Endothelial cell of umbilical vein (primary cell): ENCODE measurements around the gene KAT2A. TPM values are rescaled to one million over a fixed set of nuclear protein-coding genes. Genes with fewer than 3 reads are reported as not detected.

Experiments used
- BruUV-seq: library from RNA; stranded (reverse); fragments of 400-500 nt; replicated peaks from 2 replicates; lab custom pipeline; 2021; lab: Mats Ljungman, UMichigan
- CTCF ChIA-PET: fragments of 300-600, 350-600 bp; sonication (Branson Sonifier 250); formaldehyde crosslinking; loops from one replicate; lab custom pipeline; 2021; ENCODE audit warnings: antibody characterized with exemption, inconsistent platforms; lab: Charles Lee
- POLR2A ChIA-PET: fragments of 300-600, 350-600 bp; sonication (Branson Sonifier 250); formaldehyde crosslinking; loops from one replicate; lab custom pipeline; 2021; ENCODE audit warnings: antibody characterized with exemption, inconsistent platforms; lab: Charles Lee
- DNase-seq: peaks from one replicate; pipeline ENCODE4 v3.0.0-alpha.2; 2011; ENCODE audit warnings: low read depth, low spot score
- FAIRE-seq: peaks from 2 replicates; lab custom pipeline; 2011; peaks lifted over from hg19 to GRCh38; lab: Jason Lieb, UNC
- H2AFZ ChIP-seq: 2 replicates; pipeline ENCODE4 v1.6.0; 2012; ENCODE audit warnings: low read depth, low read length, control low read depth, inconsistent platforms
- H3K27ac ChIP-seq: 2 replicates; pipeline ENCODE4 v1.5.1; 2011; ENCODE audit warnings: low read depth, mild to moderate bottlenecking, control low read depth, low read length, moderate library complexity; ENCODE audit not compliant: insufficient read depth
- H3K27me3 ChIP-seq, 2 experiments: 2 replicates each; pipeline versions ENCODE4 v1.6.0 to v1.6.1; 2011; ENCODE audit warnings: low read length in 2 of 2, mixed read lengths in 1 of 2; ENCODE audit not compliant: control insufficient read depth in 2 of 2, insufficient read depth in 2 of 2
- H3K36me3 ChIP-seq, 2 experiments: 2 replicates in 1 of 2; 3 replicates in 1 of 2; pipeline ENCODE4 v1.5.1; 2011; ENCODE audit warnings: low read length in 2 of 2, mild to moderate bottlenecking in 1 of 2, moderate library complexity in 1 of 2; ENCODE audit not compliant: control insufficient read depth in 2 of 2, insufficient read depth in 2 of 2; ENCODE audit errors: extremely low read depth in 1 of 2
- H3K4me1 ChIP-seq: 3 replicates; pipeline ENCODE4 v1.5.1; 2011; ENCODE audit warnings: mild to moderate bottlenecking, low read length; ENCODE audit not compliant: control insufficient read depth, insufficient read depth; ENCODE audit errors: extremely low read depth
- H3K4me2 ChIP-seq: 2 replicates; pipeline ENCODE4 v1.6.1; 2011; ENCODE audit warnings: low read length, control low read depth, mixed read lengths; ENCODE audit not compliant: insufficient read depth
- H3K4me3 ChIP-seq, 3 experiments: fragments of 200-600 bp in 1 of 3; sonication (generic), shearing (Covaris generic) in 1 of 3; replicated peaks in 1 of 3; 2 replicates each; pipeline ENCODE4 v1.5.1; 2011 to 2016; ENCODE audit warnings: control low read depth in 3 of 3, low read length in 3 of 3, mild to moderate bottlenecking in 2 of 3, inconsistent platforms in 1 of 3, low read depth in 1 of 3, moderate library complexity in 1 of 3; ENCODE audit not compliant: insufficient read depth in 1 of 3
- H3K79me2 ChIP-seq: 2 replicates; pipeline ENCODE4 v1.6.0; 2012; ENCODE audit warnings: low read length, inconsistent platforms; ENCODE audit not compliant: control insufficient read depth, insufficient read depth
- H3K9ac ChIP-seq: replicated peaks from 2 replicates; pipeline ENCODE3; 2011; ENCODE audit warnings: low read length, control low read depth; ENCODE audit not compliant: insufficient read depth; ENCODE audit errors: extremely low read depth
- H3K9me1 ChIP-seq: replicated peaks from 3 replicates; pipeline ENCODE4 v1.6.0; 2011; ENCODE audit warnings: mild to moderate bottlenecking, low read length; ENCODE audit not compliant: control insufficient read depth, insufficient read depth; ENCODE audit errors: extremely low read depth
- H3K9me3 ChIP-seq: replicated peaks from 2 replicates; pipeline ENCODE4 v1.5.1; 2012; ENCODE audit warnings: low read length, inconsistent platforms; ENCODE audit not compliant: control insufficient read depth, insufficient read depth
- H4K20me1 ChIP-seq: replicated peaks from 2 replicates; pipeline ENCODE3; 2011; ENCODE audit warnings: mild to moderate bottlenecking, low read length; ENCODE audit not compliant: control insufficient read depth, insufficient read depth; ENCODE audit errors: extremely low read depth
- EZH2 ChIP-seq: IDR thresholded peaks from 2 replicates; pipeline ENCODE4 v1.6.1; 2012; ENCODE audit warnings: borderline replicate concordance, low read depth, mild to moderate bottlenecking, moderate library complexity, low read length, inconsistent platforms; ENCODE audit not compliant: severe bottlenecking
- FOS ChIP-seq: IDR thresholded peaks from 2 replicates; pipeline ENCODE4 v1.6.1; 2011; ENCODE audit warnings: mild to moderate bottlenecking, low read length, moderate library complexity, borderline replicate concordance; ENCODE audit not compliant: insufficient read depth
- GATA2 ChIP-seq: IDR thresholded peaks from 2 replicates; pipeline ENCODE4 v1.7.0; 2011; ENCODE audit warnings: low read depth, mild to moderate bottlenecking, moderate library complexity, mixed read lengths, low read length; ENCODE audit not compliant: insufficient read length, insufficient read depth
- JUN ChIP-seq: IDR thresholded peaks from 2 replicates; pipeline ENCODE4 v1.6.1; 2011; ENCODE audit warnings: borderline replicate concordance, low read depth; ENCODE audit not compliant: insufficient read length, insufficient read depth
- MAX ChIP-seq: IDR thresholded peaks from 2 replicates; pipeline ENCODE4 v1.6.1; 2011; ENCODE audit not compliant: insufficient read depth, insufficient read length
- MYC ChIP-seq: IDR thresholded peaks from one replicate; pipeline ENCODE4 v1.6.1; 2011; ENCODE audit warnings: mild to moderate bottlenecking, low read depth, low read length
- POLR2A ChIP-seq: IDR thresholded peaks from 2 replicates; pipeline ENCODE4 v1.6.1; 2012; ENCODE audit warnings: low read depth, mild to moderate bottlenecking, control low read depth, low read length
- POLR2AphosphoS5 ChIP-seq: IDR thresholded peaks from 2 replicates; pipeline ENCODE4 v1.6.1; 2012; ENCODE audit warnings: low read depth, mild to moderate bottlenecking, control low read depth, low read length, moderate library complexity; ENCODE audit not compliant: insufficient read depth
- dilution Hi-C: fragments of 300-500 bp; cut with MboI; formaldehyde crosslinking; loops from one replicate; pipeline ENCODE4 v1.15.0; 2019; ENCODE audit warnings: low sequenced_read_pairs; ENCODE audit not compliant: extremely low pct_ligation_motif_present
- intact Hi-C: fragments of 100-400 bp; cut with micrococcal nuclease; formaldehyde crosslinking; loops from one replicate; pipeline ENCODE4 v1.10.0; 2022
- polyA plus RNA-seq, 4 experiments: library from polyadenylated mRNA; depleted of rRNA in 3 of 4; stranded (reverse) in 3 of 4; unstranded in 1 of 4; fragments of >200 nt; gene quantifications; 2 replicates each; pipeline versions ENCODE4 v1.2.1 to v1.2.3, GENCODE V29; 2011 to 2012; ENCODE audit warnings: missing spikeins in 1 of 4
- total RNA-seq: library from RNA; stranded (reverse); gene quantifications from 2 replicates; pipeline ENCODE4 v1.2.3, GENCODE V29; 2021
- TF ChIP-seq, protein P1 (sequence below), 2 donors: IDR thresholded peaks; 1 replicate in 1 of 2; 2 replicates in 1 of 2; pipeline ENCODE4 v1.5.1; 2011; ENCODE audit warnings: low read length in 2 of 2, mild to moderate bottlenecking in 2 of 2, moderate library complexity in 2 of 2, control low read depth in 1 of 2, inconsistent platforms in 1 of 2, low read depth in 1 of 2; ENCODE audit not compliant: insufficient read depth in 1 of 2; ENCODE audit errors: extremely low read depth in 1 of 2

KAT2A gene
- total and polyA plus RNA-seq, 2 donors (not counting 3 experiments of a cell fraction or from before 2014, with no cell fraction given), result 32.9 to 33.4 TPM

DNA sequence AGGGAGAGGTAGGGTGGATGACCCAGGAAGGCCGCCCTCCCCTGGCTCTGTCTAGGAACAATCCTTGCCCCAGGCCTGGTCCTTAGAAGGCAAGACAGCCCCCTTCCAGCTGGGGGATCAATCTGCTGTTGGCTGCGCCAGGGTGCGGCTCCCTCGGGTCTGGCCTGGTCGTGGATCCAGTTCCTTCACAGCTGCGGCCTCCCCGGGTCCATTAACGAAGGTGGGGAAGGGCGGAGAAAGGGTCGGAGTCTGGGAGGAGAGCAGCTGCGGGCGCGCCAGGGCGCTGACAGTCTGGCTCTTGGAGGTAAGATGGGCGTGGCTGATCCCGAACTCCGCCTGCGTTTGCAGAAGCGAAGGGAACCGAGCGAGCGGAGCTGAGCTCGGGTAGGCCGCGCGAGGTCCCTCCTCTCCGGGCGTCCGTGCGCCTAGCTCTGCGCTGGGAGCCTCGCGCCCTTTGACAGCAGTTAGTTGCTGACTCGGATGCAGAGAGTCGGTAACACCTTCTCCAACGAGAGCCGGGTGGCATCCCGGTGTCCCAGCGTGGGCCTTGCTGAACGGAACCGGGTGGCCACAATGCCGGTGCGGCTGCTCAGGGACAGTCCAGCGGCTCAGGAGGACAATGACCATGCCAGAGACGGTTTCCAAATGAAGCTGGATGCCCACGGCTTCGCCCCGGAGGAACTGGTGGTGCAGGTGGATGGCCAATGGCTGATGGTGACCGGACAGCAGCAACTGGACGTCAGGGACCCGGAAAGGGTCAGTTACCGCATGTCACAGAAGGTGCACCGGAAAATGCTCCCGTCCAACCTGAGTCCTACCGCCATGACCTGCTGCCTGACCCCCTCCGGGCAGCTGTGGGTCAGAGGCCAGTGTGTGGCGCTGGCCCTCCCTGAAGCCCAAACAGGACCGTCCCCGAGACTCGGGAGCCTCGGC lies 1.5 kb upstream of the KAT2A start, which contains the start of gene HSPB9:
TSS of gene HSPB9 (plus strand) at position 434 of the 933 bp plus-strand sequence. CDS start at position 481, 47 bp downstream.
- Histone ChIP-seq H3K9ac (no peak within 1 kb of the TSS), H4K20me1 (no peaks in the 10 kb centered on the region), H3K79me2 (no peaks in the 10 kb centered on the region), H3K36me3 (peaks cover 10 to 15% of the 10 kb centered on the region in 2 experiments), H2AFZ (no peak within 1 kb of the TSS), H3K27ac (no peak within 1 kb of the TSS), H3K4me1 (peaks cover 5% of the 10 kb centered on the region), H3K9me3 (no peaks in the 10 kb centered on the region), H3K27me3 (no peaks in the 10 kb centered on the region), H3K9me1 (no peaks in the 10 kb centered on the region), H3K4me2 (no peak within 1 kb of the TSS), H3K4me3 (no peak within 1 kb of the TSS)
- ChIA-PET POLR2A (no interaction called here), CTCF (interaction anchor here (1.3 to 1.4 kb wide), 2 partner anchors 9 to 160 kb away, joined by 3 to 5 read pairs; no protein-coding TSS in a partner anchor)
- no peak for DNase-seq
- FAIRE-seq, result no peak
- dilution Hi-C loops, result loop anchor here (25.0 kb wide), 1 partner anchor 160 kb away; the partner anchor contains the start of gene CNP
- intact Hi-C loops, result no loop called here
- TF ChIP-seq MYC, result no peak
- TF ChIP-seq FOS, result no peak
- TF ChIP-seq MAX, result no peak
- no peak for TF ChIP-seq POLR2AphosphoS5
- no peak for TF ChIP-seq JUN
- no peak for TF ChIP-seq GATA2
- TF ChIP-seq, protein P1, sequence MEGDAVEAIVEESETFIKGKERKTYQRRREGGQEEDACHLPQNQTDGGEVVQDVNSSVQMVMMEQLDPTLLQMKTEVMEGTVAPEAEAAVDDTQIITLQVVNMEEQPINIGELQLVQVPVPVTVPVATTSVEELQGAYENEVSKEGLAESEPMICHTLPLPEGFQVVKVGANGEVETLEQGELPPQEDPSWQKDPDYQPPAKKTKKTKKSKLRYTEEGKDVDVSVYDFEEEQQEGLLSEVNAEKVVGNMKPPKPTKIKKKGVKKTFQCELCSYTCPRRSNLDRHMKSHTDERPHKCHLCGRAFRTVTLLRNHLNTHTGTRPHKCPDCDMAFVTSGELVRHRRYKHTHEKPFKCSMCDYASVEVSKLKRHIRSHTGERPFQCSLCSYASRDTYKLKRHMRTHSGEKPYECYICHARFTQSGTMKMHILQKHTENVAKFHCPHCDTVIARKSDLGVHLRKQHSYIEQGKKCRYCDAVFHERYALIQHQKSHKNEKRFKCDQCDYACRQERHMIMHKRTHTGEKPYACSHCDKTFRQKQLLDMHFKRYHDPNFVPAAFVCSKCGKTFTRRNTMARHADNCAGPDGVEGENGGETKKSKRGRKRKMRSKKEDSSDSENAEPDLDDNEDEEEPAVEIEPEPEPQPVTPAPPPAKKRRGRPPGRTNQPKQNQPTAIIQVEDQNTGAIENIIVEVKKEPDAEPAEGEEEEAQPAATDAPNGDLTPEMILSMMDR (IDR thresholded peaks at IDR 0.05; ENCODE audit: extremely low read depth in 1 of 2, insufficient read depth in 1 of 2, low read depth in 1 of 2, low read length in 2 of 2), result no peak
- no peak for TF ChIP-seq EZH2
- TF ChIP-seq POLR2A, result no peak
- no TSS peak for BruUV-seq
